HTR-8/SVneo (cell line): ENCODE measurements around the gene GSTM3.
"Not testable (repeated sequence)": the region's sequence is repeated elsewhere in the genome, so short reads cannot be mapped to it uniquely, and the experiment has no call there.

ENCODE experiments used
- DNase-seq: peaks from one replicate; pipeline ENCODE4 v3.0.0; 2011; ENCODE audit warnings: low spot score, mixed read lengths; ENCODE audit not compliant: insufficient read length
- FAIRE-seq: peaks from 2 replicates; lab custom pipeline; 2011; peaks lifted over from hg19 to GRCh38; lab: Jason Lieb, UNC

GSTM3 gene

GRCh38 chr1:109762821-109763645, 22.2 kb upstream of the GSTM3 start:
- no peak for FAIRE-seq
- peak; percentile 40 for DNase-seq

GRCh38 chr1:109762039-109762585, 21.3 kb upstream of the GSTM3 start:
- no peak for DNase-seq
- no peak for FAIRE-seq

- DNase-seq (no peak), FAIRE-seq (no peak)
These were observed 20.6 kb upstream of the GSTM3 start for GRCh38 chr1:109761227-109762038.

- FAIRE-seq: no peak
- DNase-seq: no peak
These were observed 19.9 kb upstream of the GSTM3 start for GRCh38 chr1:109760581-109761226.

GRCh38 chr1:109759513-109760334, 18.9 kb upstream of the GSTM3 start:
- FAIRE-seq (no peak), DNase-seq (no peak)

- FAIRE-seq: no peak
These were observed 17.3 kb upstream of the GSTM3 start for GRCh38 chr1:109757936-109758786.

GRCh38 chr1:109756848-109757521, 16.1 kb upstream of the GSTM3 start:
- DNase-seq: no peak
- no peak for FAIRE-seq

More at GRCh38 chr1:109757936-109758786, 17.3 kb upstream of the GSTM3 start:
- DNase-seq: no peak

GRCh38 chr1:109756325-109756724, 15.5 kb upstream of the GSTM3 start:
- not testable (repeated sequence) for DNase-seq, FAIRE-seq

GRCh38 chr1:109754738-109755137, 13.9 kb upstream of the GSTM3 start:
- no peak for DNase-seq
- FAIRE-seq: no peak

GRCh38 chr1:109751531-109752260, 10.9 kb upstream of the GSTM3 start:
- no peak for FAIRE-seq
- DNase-seq: no peak

- no peak for DNase-seq
- FAIRE-seq: no peak
These were observed 10.1 kb upstream of the GSTM3 start for GRCh38 chr1:109750920-109751319.

- DNase-seq (no peak), FAIRE-seq (no peak)
These were observed 9.5 kb upstream of the GSTM3 start for GRCh38 chr1:109750241-109750882.

- no peak for DNase-seq
- no peak for FAIRE-seq
These were observed 8.4 kb upstream of the GSTM3 start for GRCh38 chr1:109749221-109749620.

GRCh38 chr1:109748311-109748710, 7.5 kb upstream of the GSTM3 start:
- FAIRE-seq, DNase-seq: not testable (repeated sequence)

- FAIRE-seq (no peak), DNase-seq (peak; percentile 71)
These were observed 862 bp downstream of the GSTM3 start for GRCh38 chr1:109739738-109740614.

- no peak for DNase-seq
- no peak for FAIRE-seq
These were observed 7.5 kb downstream of the GSTM3 start for GRCh38 chr1:109733236-109733870.
